Thyroid gland (tissue), 4 donors: ENCODE data around the gene TIAM1. TPM values are rescaled to one million over a fixed set of nuclear protein-coding genes. Genes with fewer than 3 reads are reported as not detected.

Source experiments
- DNase-seq, 2 donors: peaks; one replicate each; pipeline ENCODE4 v3.0.0-alpha.2; 2019
- H3K27ac ChIP-seq, 3 donors: fragments of 200-600 bp; sonication (generic); 1 replicate in 2 of 3; 2 replicates in 1 of 3; pipeline ENCODE4 v1.5.1; 2016 to 2019; ENCODE audit warnings: mild to moderate bottlenecking in 1 of 3, moderate library complexity in 1 of 3
- H3K27me3 ChIP-seq: fragments of 200-600 bp; sonication (generic); one replicate; pipeline ENCODE4 v1.5.1; 2019
- H3K36me3 ChIP-seq, 2 donors: fragments of 200-600 bp; sonication (generic); one replicate each; pipeline ENCODE4 v1.5.1; 2016 to 2019
- H3K4me1 ChIP-seq, 2 donors: fragments of 200-600 bp; sonication (generic); one replicate each; pipeline ENCODE4 v1.5.1; 2017 to 2019
- H3K4me3 ChIP-seq, 3 donors: fragments of 200-600 bp; sonication (generic); replicated peaks in 1 of 3; 1 replicate in 2 of 3; 2 replicates in 1 of 3; pipeline ENCODE4 v1.5.1; 2016; ENCODE audit warnings: mild to moderate bottlenecking in 1 of 3
- H3K9me3 ChIP-seq: fragments of 200-600 bp; sonication (generic); one replicate; pipeline ENCODE4 v1.5.1; 2017
- POLR2A ChIP-seq, 2 donors: fragments of 450-650 bp; IDR thresholded peaks; one replicate each; pipeline ENCODE4 v1.6.1; 2017; ENCODE audit warnings: antibody characterized with exemption in 2 of 2, mild to moderate bottlenecking in 2 of 2, moderate library complexity in 1 of 2
- WGBS, 2 donors: methylation state at CpG; one replicate each; pipeline ENCODE4 v1.1.5; 2017; 5-methylcytosine and 5-hydroxymethylcytosine counted together
- intact Hi-C: fragments of 100-400 bp; cut with DNase I; formaldehyde crosslinking; loops from one replicate; pipeline ENCODE4 v1.15.1; 2023
- total RNA-seq, 4 donors: library from RNA; depleted of rRNA; stranded (reverse); fragments of >200 nt; gene quantifications; one replicate each; pipeline ENCODE4 v1.2.3, GENCODE V29; 2016
- TF ChIP-seq, protein P1 (sequence below), 6 experiments: fragments of 200-600 bp in 3 of 6; fragments of 450-650 bp in 3 of 6; sonication (generic) in 3 of 6; IDR thresholded peaks; one replicate each; pipeline ENCODE4 v1.5.1; 2016 to 2019; ENCODE audit warnings: antibody characterized with exemption in 6 of 6, mild to moderate bottlenecking in 2 of 6, inconsistent platforms in 1 of 6, moderate library complexity in 1 of 6

Gene TIAM1
- total RNA-seq, 4 donors from 2014 or later: 2.2 to 6.7 (median 2.4) TPM

DNA sequence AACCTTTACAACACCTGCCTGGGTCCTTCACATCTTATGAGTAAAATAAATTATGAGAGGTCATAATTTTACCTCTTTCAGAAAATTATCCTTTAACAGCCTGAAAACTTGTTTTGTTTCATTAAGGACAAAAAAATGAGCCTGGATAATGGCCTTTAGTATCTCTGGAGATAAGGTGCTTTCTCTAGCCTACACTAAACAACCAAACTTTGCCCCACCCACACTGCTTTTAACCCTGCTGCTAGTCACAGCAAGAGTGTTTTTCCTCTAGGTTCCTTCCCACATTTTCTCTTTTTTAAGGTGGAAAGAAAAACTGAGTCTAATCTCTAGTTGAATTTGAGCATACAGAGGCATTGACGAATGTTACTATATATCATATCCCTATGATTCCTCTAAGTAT is 204.0 kb downstream of the TIAM1 start:
- Histone ChIP-seq H3K4me3 (no peak overlapping the region), H3K9me3 (no peaks in the 10 kb centered on the region), H3K36me3 (no peaks in the 10 kb centered on the region), H3K4me1 (no peaks in the 10 kb centered on the region), H3K27ac (no peak overlapping the region), H3K27me3 (no peaks in the 10 kb centered on the region)
- intact Hi-C loops: no loop called here
- 93 to 94% methylated on average over 1 of the region's 1 CpG for WGBS, 2 donors
- no peak for TF ChIP-seq POLR2A (IDR thresholded peaks at IDR 0.05)
- TF ChIP-seq, protein P1, sequence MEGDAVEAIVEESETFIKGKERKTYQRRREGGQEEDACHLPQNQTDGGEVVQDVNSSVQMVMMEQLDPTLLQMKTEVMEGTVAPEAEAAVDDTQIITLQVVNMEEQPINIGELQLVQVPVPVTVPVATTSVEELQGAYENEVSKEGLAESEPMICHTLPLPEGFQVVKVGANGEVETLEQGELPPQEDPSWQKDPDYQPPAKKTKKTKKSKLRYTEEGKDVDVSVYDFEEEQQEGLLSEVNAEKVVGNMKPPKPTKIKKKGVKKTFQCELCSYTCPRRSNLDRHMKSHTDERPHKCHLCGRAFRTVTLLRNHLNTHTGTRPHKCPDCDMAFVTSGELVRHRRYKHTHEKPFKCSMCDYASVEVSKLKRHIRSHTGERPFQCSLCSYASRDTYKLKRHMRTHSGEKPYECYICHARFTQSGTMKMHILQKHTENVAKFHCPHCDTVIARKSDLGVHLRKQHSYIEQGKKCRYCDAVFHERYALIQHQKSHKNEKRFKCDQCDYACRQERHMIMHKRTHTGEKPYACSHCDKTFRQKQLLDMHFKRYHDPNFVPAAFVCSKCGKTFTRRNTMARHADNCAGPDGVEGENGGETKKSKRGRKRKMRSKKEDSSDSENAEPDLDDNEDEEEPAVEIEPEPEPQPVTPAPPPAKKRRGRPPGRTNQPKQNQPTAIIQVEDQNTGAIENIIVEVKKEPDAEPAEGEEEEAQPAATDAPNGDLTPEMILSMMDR (IDR thresholded peaks at IDR 0.05): no peak
- DNase-seq: no peak

DNA sequence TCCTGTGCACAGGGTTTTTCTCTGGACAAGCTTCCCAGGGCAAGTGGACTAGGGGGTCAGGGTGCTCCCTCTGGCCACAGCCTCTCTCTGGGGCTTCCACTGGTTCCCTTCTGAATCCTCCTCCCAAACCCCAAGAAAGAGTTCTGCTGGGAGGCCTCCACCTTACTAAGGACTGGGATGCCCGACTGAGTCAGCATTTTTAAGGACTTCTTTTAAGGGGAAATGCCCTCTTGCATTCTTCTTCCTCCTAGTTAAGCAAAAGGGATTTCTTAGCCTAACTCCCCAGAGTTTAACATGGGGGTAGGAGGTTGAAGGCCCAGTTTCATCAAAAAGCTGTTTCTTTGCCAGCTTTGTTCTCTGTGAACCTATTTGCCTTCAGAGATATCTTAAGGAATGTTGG is 206.1 kb downstream of the TIAM1 start:
- H3K4me1 ChIP-seq: no peaks in the 10 kb centered on the region
- TF ChIP-seq, protein P1 (IDR thresholded peaks at IDR 0.05): no peak
- no peak for TF ChIP-seq POLR2A (IDR thresholded peaks at IDR 0.05)
- intact Hi-C loops: no loop called here
- no peak overlapping the region for H3K4me3 ChIP-seq
- WGBS, 2 donors: 73 to 87% methylated on average over 1 of the region's 1 CpG
- no peaks in the 10 kb centered on the region for H3K27me3 ChIP-seq
- no peaks in the 10 kb centered on the region for H3K9me3 ChIP-seq
- H3K27ac ChIP-seq: no peak overlapping the region
- DNase-seq: no peak
- H3K36me3 ChIP-seq: no peaks in the 10 kb centered on the region

DNA sequence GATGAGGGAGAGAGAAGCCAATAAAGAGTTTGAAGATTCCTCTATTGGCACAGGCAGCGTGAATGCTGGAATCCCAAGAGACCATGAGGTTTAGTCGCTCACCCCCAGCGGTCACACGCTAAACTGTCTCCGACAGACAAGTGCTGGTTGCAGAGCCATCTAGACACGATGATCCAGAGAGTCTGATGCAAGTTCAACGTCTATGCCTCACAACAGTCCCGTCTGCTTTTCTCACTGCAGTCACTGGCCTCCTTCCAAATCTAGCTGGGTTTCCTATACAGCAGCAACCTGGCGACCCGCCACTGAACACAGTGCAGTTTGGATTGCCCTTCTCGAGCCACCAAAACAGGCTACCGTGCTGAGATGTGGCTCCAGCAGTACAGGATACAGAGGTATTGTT is 207.2 kb downstream of the TIAM1 start:
- intact Hi-C loops: no loop called here
- DNase-seq: no peak
- Histone ChIP-seq H3K27ac (no peak overlapping the region), H3K27me3 (no peaks in the 10 kb centered on the region), H3K9me3 (no peaks in the 10 kb centered on the region), H3K4me3 (no peak overlapping the region), H3K36me3 (no peaks in the 10 kb centered on the region), H3K4me1 (no peaks in the 10 kb centered on the region)
- WGBS, 2 donors: 40 to 53% methylated on average over 12 of the region's 12 CpGs
- TF ChIP-seq, protein P1 (IDR thresholded peaks at IDR 0.05): no peak
- TF ChIP-seq POLR2A (IDR thresholded peaks at IDR 0.05): no peak

DNA sequence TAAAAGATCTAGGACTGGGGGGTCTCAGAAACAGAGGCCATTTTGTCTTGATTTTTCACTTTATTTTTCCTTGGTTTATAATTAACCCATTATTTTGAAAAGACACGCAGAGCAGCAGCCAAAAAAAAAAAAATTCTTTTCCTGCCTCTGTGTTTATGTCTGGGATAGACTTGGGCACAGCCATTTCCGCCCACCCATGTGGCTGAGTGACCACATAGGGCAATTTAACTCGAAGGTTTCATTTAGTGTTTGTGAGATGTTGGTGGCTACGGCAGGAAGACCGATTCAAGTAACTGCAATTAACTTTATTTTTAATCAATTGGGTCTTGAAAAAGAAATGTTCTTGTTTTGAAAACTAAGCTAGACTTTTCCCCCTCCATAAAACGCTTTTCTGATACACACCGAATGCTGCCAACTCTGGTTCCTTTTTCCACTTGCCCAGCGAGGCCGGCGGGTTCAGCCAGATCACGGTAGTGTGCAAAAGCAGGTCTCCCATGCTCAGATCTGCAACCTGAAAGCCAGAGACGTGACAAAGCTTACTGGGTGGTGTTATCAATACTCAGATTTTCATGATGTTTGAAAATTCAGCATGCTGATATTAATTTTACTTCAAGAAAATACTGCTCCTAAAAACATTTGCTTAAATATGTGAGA is 208.4 kb downstream of the TIAM1 start:
- H3K36me3 ChIP-seq: no peaks in the 10 kb centered on the region
- H3K4me3 ChIP-seq: no peak overlapping the region
- H3K27ac ChIP-seq: no peak overlapping the region
- intact Hi-C loops: no loop called here
- H3K4me1 ChIP-seq: no peaks in the 10 kb centered on the region
- no peaks in the 10 kb centered on the region for H3K27me3 ChIP-seq
- no peak for TF ChIP-seq POLR2A (IDR thresholded peaks at IDR 0.05)
- TF ChIP-seq, protein P1 (IDR thresholded peaks at IDR 0.05): no peak
- WGBS, 2 donors: 76% methylated on average over 12 of the region's 12 CpGs
- no peak for DNase-seq
- no peaks in the 10 kb centered on the region for H3K9me3 ChIP-seq

DNA sequence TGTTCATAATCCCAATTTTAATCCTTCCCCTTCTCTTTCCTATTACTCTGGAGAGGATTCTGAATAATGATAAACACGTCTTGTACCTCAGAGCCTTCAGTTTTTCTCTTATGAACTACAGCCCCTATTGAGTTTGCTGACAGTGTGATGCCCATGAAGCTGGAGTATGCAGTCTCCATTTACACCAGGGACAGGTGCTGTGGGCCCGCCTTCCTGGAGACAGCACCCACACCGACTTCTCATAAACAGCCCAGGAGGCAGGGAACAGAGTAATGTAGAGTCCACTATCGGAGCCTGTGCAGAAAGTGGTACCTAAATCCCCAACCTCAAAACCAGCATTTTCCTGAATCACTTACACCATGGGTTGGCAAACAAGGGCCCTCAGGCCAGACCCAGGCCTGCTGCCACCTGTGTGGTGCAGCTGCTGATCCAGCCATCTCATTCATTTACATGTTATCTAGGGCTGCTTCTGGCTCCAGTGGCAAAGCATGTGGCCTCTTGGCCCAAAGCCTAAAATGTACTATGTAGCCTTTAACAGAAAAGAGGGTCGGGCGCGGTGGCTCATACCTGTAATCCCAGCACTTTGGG is 210.7 kb downstream of the TIAM1 start:
- TF ChIP-seq, protein P1 (IDR thresholded peaks at IDR 0.05): no peak
- TF ChIP-seq POLR2A (IDR thresholded peaks at IDR 0.05): no peak
- Histone ChIP-seq H3K4me3 (no peak overlapping the region), H3K27me3 (no peaks in the 10 kb centered on the region), H3K9me3 (no peaks in the 10 kb centered on the region), H3K36me3 (no peaks in the 10 kb centered on the region), H3K4me1 (no peaks in the 10 kb centered on the region), H3K27ac (no peak overlapping the region)
- DNase-seq: no peak
- 88 to 95% methylated on average over 7 of the region's 7 CpGs for WGBS, 2 donors
- intact Hi-C loops: no loop called here
